NCI-H2107 (cell line): ENCODE data around the gene TRIM43B.
A peak's percentile ranks its signal among the peaks of the same experiment; 100 is the strongest.
"Not testable (repeated sequence)": the region's sequence is repeated elsewhere in the genome, so short reads cannot be mapped to it uniquely, and the experiment has no call there.

ENCODE experiments used
- DNase-seq: peaks from one replicate; lab custom pipeline; 2025; lab: John Stamatoyannopoulos, UW

The TRIM43B gene

GRCh38 chr2:95484654-95485053, at the start of gene TRIM43B:
Gene TRIM43B (minus strand): TSS chr2:95484754. CDS start chr2:95482714, 2,040 bp downstream.
- not testable (repeated sequence) for DNase-seq

DNA sequence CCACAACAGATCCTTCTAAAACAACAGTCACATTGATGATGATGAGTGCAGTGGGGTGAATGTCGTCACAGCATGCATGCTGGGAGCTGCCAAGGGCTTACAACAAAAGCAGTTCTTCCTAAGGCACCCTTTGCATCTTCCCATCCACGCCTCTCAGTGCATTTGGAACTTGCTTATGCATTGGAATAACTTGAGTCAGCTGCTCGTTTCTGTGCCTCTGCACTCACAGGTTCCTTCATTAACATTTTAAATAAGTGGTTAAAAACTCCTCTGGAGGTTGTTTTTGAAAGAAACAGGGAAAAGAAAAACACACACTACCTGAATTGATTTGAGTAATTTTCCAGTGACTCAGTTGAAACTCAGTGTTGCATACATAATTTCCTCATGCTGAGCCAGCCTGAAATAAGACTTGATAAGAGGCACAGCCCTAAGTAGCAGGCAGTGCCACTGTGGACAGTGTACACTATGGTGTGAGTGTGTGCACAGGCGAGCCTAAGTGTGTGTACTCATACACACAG, 46.8 kb upstream of the TRIM43B start:
- no peak for DNase-seq

GRCh38 chr2:95530734-95531133, 46.2 kb upstream of the TRIM43B start:
- DNase-seq = no peak

DNA sequence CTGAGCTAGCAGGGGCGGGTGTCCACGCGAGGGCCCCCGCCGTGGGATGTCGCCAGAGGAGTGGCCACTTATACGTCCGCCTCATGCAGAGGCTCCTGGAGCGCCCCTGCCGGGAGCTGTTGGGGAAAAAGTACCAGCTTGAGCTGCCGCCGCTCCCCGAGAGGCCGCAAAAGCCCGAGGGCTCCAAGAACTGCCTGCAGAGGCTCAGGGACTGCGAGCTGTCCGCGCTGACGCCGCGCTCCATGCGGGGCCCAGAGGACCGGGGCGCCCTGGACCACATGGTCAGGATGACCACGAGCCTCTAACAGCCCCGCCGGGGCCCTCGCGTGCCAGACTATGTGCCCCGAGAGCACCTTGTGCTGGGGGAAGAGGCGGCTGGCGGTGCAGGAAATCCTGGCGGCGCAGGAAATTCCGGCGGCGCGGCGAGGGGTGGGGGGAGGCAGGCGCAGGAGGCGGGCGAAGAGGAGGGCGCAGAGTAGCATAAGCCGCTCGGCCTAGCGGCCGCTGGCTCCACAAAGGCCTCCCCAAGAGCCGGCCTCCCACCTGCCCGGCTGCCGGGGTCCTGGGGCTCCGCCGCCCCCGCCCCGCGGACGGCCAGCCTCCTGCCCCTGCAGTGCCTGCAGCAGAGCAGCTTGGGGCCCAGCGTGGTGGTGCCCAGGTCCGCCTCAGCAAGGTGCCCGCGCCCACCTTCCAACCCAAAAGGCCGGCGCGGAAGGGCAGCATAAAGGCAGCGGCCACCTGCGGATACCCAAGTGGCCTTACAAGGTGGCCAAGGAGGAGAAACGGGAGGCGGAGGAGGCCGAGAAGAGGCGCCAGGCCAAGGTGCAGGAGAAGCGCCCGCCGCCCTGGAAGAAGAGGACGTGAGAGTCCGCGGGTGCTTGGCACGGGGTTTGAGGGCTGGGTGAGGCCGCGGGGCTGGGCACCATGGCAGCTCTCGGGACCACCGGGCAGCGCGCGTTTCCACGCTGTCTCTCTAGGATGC, 42.1 kb upstream of the TRIM43B start:
- DNase-seq = peak; percentile 17

- no peak for DNase-seq
Observed at GRCh38 chr2:95525294-95526035, 40.9 kb upstream of the TRIM43B start.

DNA sequence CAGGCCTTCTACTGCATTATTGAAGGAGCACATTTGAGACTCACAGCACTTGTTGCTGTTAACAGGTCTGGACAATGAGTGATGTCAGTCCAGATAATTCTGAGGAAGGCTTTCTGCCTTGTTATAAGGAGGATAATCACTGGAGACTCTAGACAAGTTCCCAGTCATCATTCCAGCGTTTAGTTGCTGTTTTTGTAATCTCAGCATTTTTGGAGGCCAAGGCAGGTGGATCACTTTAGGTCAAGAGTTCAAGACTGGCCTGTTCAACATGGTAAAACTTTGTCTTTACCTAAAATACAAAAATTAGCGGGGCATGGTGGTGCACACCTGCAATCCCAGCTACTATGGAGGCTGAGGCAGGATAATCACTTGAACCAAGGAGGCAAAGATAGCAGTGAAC, 39.6 kb upstream of the TRIM43B start:
- DNase-seq = no peak

GRCh38 chr2:95514718-95515117, 30.2 kb upstream of the TRIM43B start:
- no peak for DNase-seq

DNA sequence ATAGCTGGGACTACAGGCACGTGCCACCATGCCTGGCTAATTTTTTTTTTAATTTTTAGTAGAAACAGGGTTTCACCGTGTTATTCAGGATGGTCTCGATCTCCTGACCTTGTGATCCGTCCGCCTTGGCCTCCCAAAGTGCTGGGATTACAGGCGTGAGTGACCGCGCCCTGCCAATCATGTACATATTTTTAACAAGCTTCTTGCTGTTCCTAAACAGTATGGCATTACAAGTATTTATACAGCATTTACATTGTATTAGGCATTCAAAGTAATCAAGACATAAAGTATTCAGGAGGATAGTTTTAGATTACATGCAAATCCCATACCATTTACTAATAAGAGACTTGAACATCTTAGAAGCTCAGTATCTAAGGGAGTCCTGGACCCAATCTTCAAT, 29.7 kb upstream of the TRIM43B start:
- not testable (repeated sequence) for DNase-seq

DNA sequence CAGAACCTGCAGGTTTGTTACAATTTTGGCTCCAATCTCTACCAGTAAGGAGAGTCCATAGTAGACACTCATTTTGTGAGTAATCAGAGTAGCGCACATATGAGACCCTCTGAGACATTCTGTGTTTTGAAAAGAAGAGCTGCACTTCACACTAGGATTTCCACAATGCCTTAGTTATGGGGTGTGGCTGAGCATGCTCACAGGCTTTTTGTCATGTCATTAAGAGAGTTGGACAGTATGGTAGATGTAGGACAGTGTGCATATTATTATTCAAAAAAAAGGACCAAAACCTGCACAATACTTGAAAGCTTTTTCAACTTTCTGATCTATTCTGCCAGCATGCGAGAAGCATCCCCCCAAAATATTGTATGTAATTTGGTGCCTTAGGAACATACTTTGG, 24.9 kb upstream of the TRIM43B start:
- no peak for DNase-seq

- DNase-seq = no peak
Observed at GRCh38 chr2:95505222-95505621, 20.7 kb upstream of the TRIM43B start.

DNA sequence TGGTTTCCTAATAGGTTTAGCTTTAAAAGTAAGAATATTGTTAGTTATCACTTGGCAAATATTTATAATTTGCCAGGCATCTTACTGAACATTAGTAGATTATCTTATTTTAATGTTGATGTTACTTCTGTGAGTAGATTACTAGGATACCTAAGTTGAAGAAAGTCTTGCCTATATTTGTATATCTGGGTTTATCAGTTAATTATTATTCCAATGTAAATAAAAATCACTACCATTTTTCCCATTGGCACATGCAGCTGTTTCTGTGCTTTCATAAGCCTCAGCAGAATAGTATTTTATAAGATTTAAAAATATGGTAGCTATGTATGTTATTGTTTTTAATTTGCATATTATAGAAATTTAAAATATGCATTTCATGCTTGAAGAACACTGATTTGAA, 16.3 kb upstream of the TRIM43B start:
- no peak for DNase-seq

- DNase-seq = not testable (repeated sequence)
Observed at GRCh38 chr2:95492076-95492475, 7.5 kb upstream of the TRIM43B start.

DNA sequence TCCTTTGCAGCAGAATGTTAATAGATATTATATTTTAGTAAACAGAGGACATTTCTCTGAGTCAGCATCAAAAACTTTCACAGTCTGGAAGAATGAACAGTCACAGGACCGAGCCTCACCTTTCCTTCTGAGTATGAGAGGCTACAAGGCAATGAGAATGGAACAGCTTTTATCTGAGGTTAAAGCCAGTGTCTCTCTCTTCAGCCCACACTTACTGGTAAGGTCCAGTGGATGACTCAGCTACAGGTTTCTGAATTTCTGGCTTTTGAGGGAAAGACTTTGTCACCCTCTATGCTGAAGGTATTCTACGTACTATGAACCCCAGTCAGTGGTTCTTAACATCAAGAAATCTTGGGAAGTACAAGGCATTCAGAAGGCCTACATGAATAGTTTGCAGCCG, 9.5 kb downstream of the TRIM43B start:
- not testable (repeated sequence) for DNase-seq

GRCh38 chr2:95467984-95468383, 16.6 kb downstream of the TRIM43B start:
- DNase-seq = not testable (repeated sequence)

DNA sequence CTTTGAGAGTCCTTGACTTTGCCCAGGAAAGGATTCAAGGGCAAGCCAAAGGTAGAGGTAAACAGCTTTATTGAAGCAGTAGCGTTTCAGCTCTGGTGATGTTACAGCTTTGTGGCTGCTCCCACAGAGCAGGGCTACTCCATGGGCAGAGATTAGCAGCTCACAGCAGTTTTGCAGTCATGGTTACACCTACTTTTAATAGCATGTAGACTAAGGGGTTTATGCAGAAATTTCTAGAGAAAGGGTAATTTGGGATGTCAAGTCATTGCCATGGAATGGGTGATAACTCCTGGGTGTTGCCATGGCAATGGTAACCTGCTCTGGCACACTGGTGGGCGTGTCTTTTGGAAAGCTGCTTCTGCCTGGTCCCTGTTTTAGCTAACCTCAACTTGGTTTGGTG, 18.0 kb downstream of the TRIM43B start:
- not testable (repeated sequence) for DNase-seq

DNA sequence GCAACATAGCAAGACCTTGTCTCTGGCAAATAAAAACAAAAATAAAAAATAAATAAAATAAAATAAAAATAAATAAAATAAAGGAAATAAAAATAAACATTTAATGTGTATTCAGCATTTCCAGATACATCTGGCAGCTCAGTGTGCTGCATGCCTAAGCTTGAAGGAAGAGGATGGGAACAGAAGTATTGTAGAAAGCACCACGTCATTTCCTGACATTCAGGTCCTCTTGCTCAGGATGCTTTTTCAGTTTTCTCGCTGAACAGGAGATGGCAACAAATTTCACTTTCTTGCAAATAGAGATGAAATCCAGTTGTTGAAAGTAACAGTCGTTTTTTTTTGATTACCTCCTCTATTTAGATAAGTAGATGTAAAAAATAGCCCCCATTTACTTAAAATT, 21.3 kb downstream of the TRIM43B start:
- DNase-seq = not testable (repeated sequence)

DNA sequence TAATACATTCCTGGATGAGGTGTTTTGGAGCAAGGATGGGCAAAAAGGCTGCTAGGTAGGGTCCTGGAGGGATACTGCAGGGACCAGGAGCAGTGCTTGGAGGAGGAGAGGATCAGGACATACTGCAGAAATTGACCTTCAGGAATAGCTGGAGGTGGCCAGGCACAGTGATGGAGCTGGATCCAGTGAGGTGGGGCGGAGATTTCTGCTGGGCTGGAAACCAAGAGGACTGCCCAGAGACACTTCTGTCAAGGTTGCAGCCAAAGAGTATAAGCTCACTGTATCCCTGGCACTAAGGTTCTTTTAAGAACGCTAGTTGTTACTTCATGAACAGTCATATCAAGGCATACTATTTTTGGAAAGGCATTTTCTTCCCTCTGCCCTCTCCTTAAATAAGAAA, 39.2 kb downstream of the TRIM43B start:
- not testable (repeated sequence) for DNase-seq

- DNase-seq = not testable (repeated sequence)
Observed at GRCh38 chr2:95442474-95443099, 42.0 kb downstream of the TRIM43B start.

DNA sequence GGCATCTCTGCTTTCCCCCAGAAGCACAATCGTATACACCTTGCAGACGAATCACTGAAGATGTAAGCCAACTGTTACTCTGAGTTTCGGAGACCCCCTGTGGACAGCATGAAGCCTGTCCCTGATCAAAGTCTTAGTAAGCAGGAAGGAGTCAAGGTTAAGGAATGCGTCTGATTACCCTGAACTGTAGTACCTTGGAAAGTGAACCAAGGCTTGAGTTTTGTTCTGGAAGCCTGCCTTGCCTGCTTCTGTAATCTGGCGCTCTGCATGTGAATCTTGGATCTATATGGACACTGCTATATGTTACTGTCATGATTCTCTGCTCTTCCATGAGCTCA, 48.7 kb downstream of the TRIM43B start:
- DNase-seq = not testable (repeated sequence)

DNA sequence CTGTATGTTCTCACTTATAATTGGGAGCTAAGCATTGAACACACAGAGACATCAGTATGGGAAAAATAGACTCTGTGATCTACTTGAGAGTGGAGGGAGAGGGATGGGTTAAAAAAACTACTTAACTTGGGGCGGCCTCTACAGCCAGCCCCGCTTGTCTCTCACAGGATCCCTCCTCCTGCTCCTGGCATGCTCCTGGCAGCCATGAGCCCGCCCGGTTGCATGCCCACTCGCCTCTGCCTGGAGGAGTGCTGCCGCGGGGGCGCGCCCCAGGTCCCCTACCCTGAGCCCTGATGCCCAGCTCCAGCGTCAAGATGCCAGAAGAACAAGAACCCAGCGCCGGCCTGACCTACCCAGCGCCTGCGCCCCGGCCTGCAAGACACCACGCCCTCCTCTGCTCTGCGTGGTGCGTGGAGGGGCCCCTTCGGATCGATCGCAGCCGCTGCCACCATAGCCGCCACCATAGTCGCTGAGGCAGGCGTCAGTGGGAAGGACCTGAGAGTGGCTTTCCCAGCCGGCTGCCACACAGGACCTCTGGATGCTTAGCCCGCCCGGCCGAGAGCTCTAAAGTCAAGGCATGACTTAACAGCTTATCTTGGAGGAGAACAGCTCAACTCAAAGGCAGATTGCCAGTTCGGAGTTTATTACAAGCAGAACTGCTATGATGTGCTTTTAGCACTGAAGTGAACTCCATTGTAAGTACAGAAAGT, 49.2 kb downstream of the TRIM43B start:
- not testable (repeated sequence) for DNase-seq

DNA sequence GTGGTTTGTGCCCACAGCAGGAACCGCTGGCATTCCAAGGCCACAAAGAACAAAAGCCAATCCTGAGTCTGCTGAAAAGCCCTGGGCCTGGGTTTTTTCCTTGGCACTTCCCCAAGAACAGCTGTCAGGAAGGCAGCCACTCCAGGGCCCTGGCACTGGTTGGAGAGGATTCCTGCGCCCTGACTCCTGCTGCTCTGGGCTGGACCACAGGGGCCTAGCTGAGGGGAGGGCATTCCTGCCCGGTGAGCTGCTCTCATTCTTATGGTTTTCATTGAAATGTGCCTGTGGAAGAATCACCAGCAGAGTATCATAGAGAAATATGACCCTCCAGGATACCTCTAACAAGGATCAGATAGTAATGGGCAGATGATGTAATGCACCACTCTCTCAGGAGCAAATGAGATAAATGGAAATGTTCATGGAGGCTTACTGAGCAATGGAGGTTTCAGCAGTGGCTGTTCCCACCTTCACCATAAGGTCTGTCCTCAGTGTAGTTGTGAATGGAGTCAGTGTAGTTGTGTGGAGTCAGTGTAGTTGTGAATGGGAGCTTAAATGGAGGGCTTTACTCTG, 50.0 kb downstream of the TRIM43B start:
- not testable (repeated sequence) for DNase-seq
